GM19025 (cell line): ENCODE data around the gene KCNC4.

Experiments used
- ATAC-seq: cut with Tn5 transposase; IDR thresholded peaks from one replicate; pipeline ENCODE4 v1.9.1; 2021; ENCODE audit warnings: mild to moderate bottlenecking, low read depth, moderate library complexity; ENCODE audit not compliant: unreplicated experiment

The KCNC4 gene

DNA sequence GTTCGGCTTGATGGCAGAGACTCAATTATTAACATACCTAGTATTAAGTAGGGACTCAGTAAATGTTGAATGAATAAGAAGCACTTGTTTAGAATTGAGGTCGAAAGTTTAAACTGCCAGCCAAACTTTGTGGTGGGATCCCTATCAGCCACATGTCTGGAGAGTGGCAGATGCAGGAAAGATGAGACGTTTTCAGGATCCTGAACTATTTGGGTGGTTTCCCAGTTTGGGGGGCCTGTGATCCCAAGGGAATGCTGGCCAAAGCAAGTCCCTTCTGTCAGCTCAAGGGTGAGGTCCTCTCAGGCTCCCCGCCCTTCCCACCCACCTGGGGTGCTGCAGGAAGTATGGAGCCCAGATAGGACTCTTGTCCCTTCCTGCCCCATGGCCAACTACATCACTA lies 38.6 kb downstream of the KCNC4 start:
- ATAC-seq: no peak

- no peak for ATAC-seq
These were observed 39.1 kb downstream of the KCNC4 start for GRCh38 chr1:110249256-110249655.

DNA sequence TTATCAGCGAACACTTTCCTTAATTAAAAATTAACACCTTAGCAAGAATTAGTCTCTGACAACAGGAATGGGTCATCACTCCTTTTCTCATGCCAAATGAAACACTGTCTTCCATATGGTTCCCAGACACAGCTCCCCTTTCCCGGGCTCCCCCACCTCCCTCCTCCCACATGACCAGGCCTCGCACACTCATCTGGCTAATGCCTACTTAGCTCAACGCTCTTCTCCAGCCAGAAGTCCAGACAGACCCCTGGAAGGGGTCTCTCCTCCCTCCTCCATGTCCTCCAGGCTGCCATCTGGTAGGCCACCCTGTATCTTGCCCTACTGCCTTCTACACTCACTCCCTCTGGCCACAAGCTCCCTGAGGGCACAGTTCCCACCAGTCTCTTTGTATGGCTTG lies 39.9 kb downstream of the KCNC4 start:
- ATAC-seq: no peak

DNA sequence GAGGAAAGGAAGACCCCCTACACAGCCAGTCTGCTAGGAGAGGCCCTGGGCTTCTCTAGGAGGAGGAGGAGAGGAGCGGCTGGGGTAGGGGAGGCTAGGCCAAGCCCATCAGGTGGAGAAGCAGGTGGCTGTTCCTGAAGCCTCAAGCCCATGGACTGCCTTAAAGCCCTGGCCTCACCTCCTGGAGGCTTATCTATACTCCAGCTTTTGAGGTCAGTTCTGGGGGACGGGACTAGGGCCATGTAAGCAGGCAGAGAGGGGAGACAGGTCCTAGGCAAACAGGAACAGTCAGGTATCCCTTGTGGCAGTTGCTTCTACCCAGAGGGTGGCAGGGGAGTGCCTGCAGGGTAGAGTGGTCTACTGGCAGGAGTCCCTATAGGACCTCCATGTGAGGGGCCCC lies 40.6 kb downstream of the KCNC4 start:
- no peak for ATAC-seq

GRCh38 chr1:110253213-110253612 lies 43.1 kb downstream of the KCNC4 start:
- no peak for ATAC-seq

GRCh38 chr1:110254604-110255391 lies 44.7 kb downstream of the KCNC4 start:
- ATAC-seq: no peak

DNA sequence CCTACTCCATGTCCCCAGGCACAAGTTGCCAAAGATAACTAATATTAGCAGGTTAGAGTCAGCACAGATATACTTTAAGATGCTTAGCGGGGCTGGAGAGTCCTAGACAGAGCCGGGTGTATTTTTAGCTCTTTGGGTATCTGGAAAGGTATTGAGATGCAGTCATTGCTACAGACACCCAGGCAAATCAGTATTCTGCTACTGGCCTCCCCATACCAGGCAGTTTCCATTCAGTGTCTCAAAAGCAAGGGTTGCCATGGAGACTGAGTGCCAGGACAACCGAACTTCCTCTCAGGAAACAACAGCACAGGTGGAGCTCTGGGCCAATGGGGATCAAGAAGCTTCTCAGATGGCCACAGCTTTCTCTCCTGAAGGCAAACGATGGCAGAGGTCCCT lies 45.3 kb downstream of the KCNC4 start:
- no peak for ATAC-seq

DNA sequence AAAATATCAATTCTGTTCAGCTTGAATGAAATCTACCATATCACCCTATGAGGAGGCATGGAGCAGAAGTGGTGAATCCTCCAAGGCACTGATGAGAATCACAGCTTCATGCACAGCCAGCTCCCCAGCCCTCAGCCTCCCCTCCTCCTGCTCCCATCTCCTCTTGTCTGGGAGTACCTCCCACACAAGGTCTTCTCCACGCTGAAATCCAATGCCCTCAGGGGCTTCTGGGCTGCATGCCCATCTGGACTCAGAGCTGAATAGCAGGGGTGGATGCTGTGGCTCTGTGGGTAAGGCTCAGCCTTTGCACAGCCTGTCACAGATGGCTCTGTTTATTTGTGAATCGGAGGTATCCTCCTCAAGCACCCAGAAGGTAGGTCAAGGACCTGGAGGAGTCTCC lies 48.6 kb downstream of the KCNC4 start:
- ATAC-seq: no peak

- no peak for ATAC-seq
These were observed 49.7 kb downstream of the KCNC4 start for GRCh38 chr1:110259770-110260169.
